ENCODE results near the gene ENO2.

Gene ENO2

DNA sequence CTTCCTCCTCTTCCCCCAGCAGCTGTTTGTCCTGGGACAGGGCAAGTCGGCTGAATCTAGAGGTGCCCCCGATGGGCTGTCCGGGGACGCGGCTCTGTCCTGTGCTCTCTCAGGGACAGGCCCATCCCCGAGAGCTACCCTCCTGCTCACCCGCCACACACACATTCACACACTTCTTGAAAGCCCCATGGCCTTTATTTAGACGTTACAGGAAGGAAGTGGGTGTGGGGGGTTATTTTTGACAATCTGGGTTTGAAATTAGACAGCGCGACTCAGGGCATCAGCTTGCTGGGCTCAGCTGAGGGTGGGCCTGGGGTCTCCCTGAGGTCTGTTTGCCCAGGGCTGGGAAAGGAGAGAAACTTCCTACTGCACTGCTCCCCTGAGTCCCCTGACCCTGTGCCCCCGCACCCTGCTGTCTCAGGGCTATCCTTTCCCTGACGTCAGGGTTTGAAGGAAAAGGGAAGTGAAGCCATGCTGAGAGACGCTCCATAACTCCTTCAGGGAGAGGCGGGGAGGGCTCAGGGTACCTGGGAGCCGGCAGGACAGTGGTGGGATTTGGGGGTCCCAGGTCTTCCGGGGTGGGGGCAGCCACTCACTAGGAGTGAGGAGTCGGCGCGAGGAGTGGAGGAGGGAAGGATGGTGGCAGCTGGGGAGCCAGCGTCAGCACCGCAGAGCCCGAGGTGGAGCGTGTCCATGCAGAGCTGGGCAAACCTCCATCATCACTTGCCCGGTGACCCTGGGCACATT lies 44.9 kb downstream of the ENO2 start:
- H3K9ac ChIP-seq (ENCODE audit: low read length), result no peak overlapping the region
- peak overlapping the region; percentile 11 for H3K4me3 ChIP-seq (ENCODE audit: low read length)
- H3K27ac ChIP-seq (ENCODE audit: low read depth, low read length), result no peak overlapping the region
- peaks cover 2% of the 10 kb centered on the region for H3K36me3 ChIP-seq (ENCODE audit: control insufficient read depth, insufficient read depth, low read length)
- peaks cover 12% of the 10 kb centered on the region for H3K4me1 ChIP-seq (ENCODE audit: control insufficient read depth, insufficient read depth, low read length)
- H3K27me3 ChIP-seq (ENCODE audit: control insufficient read depth, insufficient read depth, low read length), result no peaks in the 10 kb centered on the region

DNA sequence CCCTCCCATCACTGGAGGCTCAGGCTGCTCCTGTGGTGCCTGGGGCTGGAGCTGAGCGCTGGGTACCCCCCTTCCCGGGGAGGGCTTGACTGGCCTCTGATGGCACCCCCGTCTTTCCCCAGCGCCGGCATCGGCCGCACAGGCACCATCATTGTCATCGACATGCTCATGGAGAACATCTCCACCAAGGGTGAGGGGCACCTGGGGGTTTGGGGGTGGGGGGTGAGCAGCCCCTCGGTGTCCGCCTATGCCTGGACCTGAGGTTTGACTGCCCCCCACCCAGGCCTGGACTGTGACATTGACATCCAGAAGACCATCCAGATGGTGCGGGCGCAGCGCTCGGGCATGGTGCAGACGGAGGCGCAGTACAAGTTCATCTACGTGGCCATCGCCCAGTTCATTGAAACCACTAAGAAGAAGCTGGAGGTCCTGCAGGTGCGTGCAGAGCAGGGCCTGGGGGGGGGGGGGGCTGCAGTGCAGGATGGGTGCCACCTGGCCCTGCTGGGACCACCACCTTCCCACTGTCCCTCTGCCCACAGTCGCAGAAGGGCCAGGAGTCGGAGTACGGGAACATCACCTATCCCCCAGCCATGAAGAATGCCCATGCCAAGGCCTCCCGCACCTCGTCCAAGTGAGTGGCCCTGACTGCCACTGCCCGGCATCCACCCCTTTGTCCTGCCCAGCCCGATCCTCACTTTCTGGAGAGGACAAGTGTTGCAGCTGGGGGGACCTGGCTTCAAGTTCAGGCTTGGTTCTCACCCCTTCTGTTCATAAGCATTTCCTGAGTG lies 45.6 kb downstream of the ENO2 start:
- no peak overlapping the region for H3K27ac ChIP-seq (ENCODE audit: low read depth, low read length)
- peaks cover 2% of the 10 kb centered on the region for H3K36me3 ChIP-seq (ENCODE audit: control insufficient read depth, insufficient read depth, low read length)
- no peaks in the 10 kb centered on the region for H3K27me3 ChIP-seq (ENCODE audit: control insufficient read depth, insufficient read depth, low read length)
- H3K9ac ChIP-seq (ENCODE audit: low read length), result no peak overlapping the region
- H3K4me3 ChIP-seq (ENCODE audit: low read length), result no peak overlapping the region
- peaks cover 17% of the 10 kb centered on the region for H3K4me1 ChIP-seq (ENCODE audit: control insufficient read depth, insufficient read depth, low read length)

DNA sequence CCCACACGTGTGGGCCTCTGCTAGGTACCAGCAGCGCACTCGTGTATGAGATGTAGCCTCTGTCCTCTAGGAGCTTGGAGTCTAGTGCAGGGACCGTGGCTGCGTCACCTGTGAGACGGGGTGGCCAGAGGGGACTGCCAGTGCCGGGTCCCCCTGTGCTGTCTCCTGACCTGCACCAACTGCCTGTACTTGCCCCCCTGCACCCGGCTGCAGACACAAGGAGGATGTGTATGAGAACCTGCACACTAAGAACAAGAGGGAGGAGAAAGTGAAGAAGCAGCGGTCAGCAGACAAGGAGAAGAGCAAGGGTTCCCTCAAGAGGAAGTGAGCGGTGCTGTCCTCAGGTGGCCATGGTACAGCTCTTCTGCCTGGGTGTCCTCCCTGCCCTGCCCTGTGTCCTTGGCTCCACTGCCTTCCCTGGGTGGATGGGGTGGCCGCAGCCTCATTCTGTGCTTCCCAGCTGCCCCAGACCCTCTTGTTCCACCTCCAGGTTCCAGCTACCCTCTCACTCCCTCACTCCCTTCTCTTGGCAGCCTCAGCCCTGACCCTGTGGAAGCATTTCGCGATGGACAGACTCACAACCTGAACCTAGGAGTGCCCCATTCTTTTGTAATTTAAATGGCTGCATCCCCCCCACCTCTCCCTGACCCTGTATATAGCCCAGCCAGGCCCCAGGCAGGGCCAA lies 46.4 kb downstream of the ENO2 start:
- peaks cover 7% of the 10 kb centered on the region for H3K36me3 ChIP-seq (ENCODE audit: control insufficient read depth, insufficient read depth, low read length)
- H3K4me1 ChIP-seq (ENCODE audit: control insufficient read depth, insufficient read depth, low read length), result peaks cover 17% of the 10 kb centered on the region
- H3K9ac ChIP-seq (ENCODE audit: low read length), result peak overlapping the region; percentile 51
- peak overlapping the region; percentile 5 for H3K4me3 ChIP-seq (ENCODE audit: low read length)
- H3K27ac ChIP-seq (ENCODE audit: low read depth, low read length), result peak overlapping the region; percentile 76
- H3K27me3 ChIP-seq (ENCODE audit: control insufficient read depth, insufficient read depth, low read length), result no peaks in the 10 kb centered on the region

DNA sequence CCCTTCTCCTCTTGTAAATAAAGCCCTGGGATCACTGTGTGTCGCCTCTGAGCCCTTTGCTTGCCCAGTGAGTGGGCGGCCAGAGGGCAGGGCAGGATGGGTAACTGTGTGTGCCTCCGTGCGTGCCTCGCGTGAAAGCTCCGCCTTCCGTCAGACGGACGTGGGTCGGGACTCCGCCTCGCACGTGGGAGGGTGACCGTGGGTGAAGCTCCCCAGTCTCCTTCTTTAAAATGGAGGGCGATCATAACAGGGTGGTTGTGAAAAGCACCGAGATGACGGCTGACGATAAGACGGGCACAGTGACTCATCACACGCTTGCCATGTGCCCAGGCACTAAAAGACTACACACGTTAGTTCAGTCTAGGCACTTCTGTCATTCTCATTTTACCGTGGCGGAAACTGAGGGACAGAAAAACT lies 46.9 kb downstream of the ENO2 start:
- peak overlapping the region; percentile 51 for H3K9ac ChIP-seq (ENCODE audit: low read length)
- peaks cover 17% of the 10 kb centered on the region for H3K4me1 ChIP-seq (ENCODE audit: control insufficient read depth, insufficient read depth, low read length)
- peak overlapping the region; percentile 59 for H3K4me3 ChIP-seq (ENCODE audit: low read length)
- H3K27me3 ChIP-seq (ENCODE audit: control insufficient read depth, insufficient read depth, low read length), result no peaks in the 10 kb centered on the region
- peaks cover 9% of the 10 kb centered on the region for H3K36me3 ChIP-seq (ENCODE audit: control insufficient read depth, insufficient read depth, low read length)
- H3K27ac ChIP-seq (ENCODE audit: low read depth, low read length), result peak overlapping the region; percentile 76

DNA sequence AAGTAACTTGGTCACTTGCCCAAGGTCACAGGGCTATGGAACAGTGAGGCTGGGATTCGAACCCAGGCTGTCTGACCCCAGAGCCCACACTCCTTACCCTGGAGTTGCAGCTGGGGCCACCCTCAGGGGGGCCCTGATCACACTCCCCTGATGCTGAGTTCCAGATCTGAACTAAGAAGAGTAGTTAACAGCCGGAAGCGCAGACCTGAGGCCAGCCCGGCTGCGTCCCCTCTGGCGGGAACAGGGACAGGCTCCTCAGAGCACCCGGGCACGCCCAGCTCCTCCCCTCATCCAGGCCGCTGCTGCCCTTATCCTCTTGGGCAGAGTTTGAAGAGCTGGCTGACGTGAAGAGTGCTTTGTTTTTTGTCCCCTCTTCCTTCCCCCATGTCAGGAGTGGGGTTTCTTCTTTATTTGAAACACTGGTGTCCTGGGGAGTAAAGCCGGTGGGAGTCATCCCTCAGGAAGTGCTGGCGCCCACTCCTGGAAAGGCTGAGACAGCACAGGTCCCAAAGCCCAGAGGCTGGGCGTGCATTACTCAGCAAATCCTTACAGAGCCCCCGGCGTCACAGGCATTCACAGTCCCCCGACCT lies 47.4 kb downstream of the ENO2 start:
- Histone ChIP-seq H3K27ac (ENCODE audit: low read depth, low read length) (peak overlapping the region; percentile 76), H3K9ac (ENCODE audit: low read length) (peak overlapping the region; percentile 51), H3K27me3 (ENCODE audit: control insufficient read depth, insufficient read depth, low read length) (no peaks in the 10 kb centered on the region), H3K4me3 (ENCODE audit: low read length) (peak overlapping the region; percentile 59), H3K36me3 (ENCODE audit: control insufficient read depth, insufficient read depth, low read length) (peaks cover 10% of the 10 kb centered on the region), H3K4me1 (ENCODE audit: control insufficient read depth, insufficient read depth, low read length) (peaks cover 17% of the 10 kb centered on the region)

DNA sequence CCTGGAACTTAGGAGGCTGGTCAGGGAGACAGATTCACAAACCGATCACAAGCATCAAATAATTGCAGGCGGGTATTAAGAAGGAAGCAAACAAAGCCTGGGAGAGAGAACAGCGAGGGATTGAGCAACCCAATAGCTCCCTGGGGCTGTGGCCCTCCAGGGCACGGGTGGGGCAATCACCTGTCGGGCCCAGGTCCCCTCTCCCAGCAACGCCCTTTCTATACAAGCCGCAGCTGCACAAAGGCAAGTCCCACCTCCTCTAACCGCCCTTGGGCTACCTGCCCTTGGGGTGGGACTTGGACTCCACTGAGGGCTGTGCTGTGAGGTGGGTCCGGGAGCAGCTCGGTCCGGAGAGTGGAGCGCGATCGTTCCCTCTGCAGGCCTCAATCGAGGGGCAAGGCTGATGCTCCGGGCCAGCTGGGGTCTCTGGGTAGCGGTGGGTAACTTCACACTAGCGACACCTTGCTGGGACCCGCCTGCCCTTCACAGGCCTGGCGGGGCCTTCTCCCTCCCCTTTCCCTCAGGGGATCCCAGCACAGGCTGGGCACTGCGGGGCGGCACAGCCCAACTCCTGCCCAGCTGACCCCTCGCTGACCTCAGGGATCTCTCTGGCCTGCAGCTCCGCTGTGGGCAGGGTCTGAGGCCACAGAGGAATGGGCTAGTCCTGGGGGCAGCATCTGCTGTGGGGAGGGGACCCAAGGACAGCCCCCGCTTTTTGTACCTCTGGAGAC lies 48.1 kb downstream of the ENO2 start:
- peak overlapping the region; percentile 51 for H3K9ac ChIP-seq (ENCODE audit: low read length)
- H3K4me1 ChIP-seq (ENCODE audit: control insufficient read depth, insufficient read depth, low read length), result peaks cover 17% of the 10 kb centered on the region
- H3K27me3 ChIP-seq (ENCODE audit: control insufficient read depth, insufficient read depth, low read length), result no peaks in the 10 kb centered on the region
- peak overlapping the region; percentile 59 for H3K4me3 ChIP-seq (ENCODE audit: low read length)
- H3K36me3 ChIP-seq (ENCODE audit: control insufficient read depth, insufficient read depth, low read length), result peaks cover 16% of the 10 kb centered on the region
- peak overlapping the region; percentile 76 for H3K27ac ChIP-seq (ENCODE audit: low read depth, low read length)

DNA sequence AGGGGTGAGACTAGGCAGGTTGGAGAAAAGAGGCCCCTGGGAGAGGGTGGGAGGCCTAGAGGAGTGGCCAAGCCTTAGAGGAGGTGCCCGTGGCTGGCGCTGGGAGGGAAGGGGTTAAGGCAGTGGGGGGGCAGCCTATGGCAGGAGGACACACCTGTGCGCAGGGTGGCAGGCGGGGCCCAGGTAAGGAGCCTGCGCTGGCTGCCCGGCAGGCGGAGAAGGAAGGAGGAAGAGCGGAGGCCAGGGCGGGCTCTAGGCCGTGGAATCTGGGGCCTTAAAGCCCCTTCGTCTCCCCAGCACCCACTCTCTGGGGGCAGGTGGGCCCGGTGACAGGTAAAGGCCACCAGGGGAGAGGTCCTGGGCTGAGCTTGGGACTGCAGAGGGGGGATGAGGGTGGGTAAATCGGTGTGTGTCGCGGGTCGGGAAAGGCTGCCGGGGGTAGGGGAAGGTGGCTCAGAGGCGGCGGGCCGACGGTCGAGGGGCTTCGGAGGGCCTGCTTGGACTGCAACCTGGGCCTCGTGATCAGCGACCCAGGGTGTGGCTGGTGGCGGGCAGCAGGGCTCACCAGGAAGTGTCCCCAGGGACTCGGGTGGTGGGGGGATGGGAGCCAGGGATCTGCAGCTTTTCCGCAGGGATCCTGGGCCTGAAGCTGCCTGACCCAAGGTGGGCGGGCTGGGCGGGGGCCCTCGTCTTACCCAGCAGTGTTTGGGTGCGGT lies 48.8 kb downstream of the ENO2 start:
- H3K27ac ChIP-seq (ENCODE audit: low read depth, low read length), result peak overlapping the region; percentile 76
- peak overlapping the region; percentile 59 for H3K4me3 ChIP-seq (ENCODE audit: low read length)
- H3K4me1 ChIP-seq (ENCODE audit: control insufficient read depth, insufficient read depth, low read length), result peaks cover 17% of the 10 kb centered on the region

DNA sequence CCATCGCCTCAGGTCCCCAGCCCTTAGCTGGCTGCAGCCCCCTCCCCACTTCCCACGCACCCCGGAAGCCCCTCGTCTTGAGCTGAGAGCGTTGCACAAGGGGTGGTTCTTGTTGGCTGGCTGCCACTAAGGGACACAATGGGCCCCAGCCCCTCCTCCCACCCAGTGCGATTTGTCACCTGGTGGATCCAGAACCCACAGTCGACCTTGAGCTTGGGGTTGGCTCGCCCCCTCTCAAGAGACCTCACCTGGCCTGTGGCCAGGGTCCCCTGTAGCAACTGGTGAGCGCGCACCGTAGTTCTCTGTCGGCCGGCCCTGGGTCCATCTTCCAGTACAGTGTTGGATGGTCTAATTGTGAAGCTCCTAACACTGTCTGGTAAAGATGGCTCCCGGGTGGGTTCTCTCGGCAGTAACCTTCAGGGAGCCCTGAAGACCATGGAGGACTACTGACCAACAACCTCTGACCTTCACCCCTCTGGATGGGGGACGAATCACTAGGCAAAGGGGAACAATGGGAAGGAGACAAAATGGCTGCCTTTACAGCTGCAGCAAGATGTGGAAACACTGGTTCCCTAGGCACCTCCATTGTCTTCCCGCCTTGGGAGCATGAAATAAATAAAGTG lies 49.5 kb downstream of the ENO2 start:
- peak overlapping the region; percentile 57 for H3K4me3 ChIP-seq (ENCODE audit: low read length)
- H3K9ac ChIP-seq (ENCODE audit: low read length), result peak overlapping the region; percentile 6
- no peak overlapping the region for H3K27ac ChIP-seq (ENCODE audit: low read depth, low read length)
- peaks cover 29% of the 10 kb centered on the region for H3K36me3 ChIP-seq (ENCODE audit: control insufficient read depth, insufficient read depth, low read length)
- no peaks in the 10 kb centered on the region for H3K27me3 ChIP-seq (ENCODE audit: control insufficient read depth, insufficient read depth, low read length)
- H3K4me1 ChIP-seq (ENCODE audit: control insufficient read depth, insufficient read depth, low read length), result peaks cover 17% of the 10 kb centered on the region

More for the DNA sequence above, 48.8 kb downstream of the ENO2 start:
- peak overlapping the region; percentile 51 for H3K9ac ChIP-seq (ENCODE audit: low read length)
- no peaks in the 10 kb centered on the region for H3K27me3 ChIP-seq (ENCODE audit: control insufficient read depth, insufficient read depth, low read length)
- H3K36me3 ChIP-seq (ENCODE audit: control insufficient read depth, insufficient read depth, low read length), result peaks cover 24% of the 10 kb centered on the region

DNA sequence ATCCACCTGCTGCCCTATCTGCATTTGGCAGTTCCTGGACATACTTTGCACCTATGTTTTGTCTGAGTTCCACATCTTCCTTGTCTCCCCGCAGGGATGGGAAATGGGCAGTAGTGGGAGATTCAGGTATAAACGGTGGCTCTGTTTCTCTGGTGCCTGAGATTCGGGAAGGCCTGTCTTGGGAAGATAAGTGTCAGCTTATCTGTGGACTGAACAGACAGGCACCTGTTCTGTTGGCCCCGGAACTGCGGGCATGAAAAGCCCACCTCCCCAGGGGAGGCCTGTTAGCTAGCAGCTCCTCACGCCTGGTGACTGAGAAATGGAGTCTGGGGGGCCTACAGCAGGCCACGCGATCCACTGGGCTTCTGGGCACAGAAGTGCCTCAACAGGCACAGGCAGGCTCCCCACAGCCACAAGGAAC lies 50.2 kb downstream of the ENO2 start:
- Histone ChIP-seq H3K27ac (ENCODE audit: low read depth, low read length) (peak overlapping the region; percentile 78), H3K36me3 (ENCODE audit: control insufficient read depth, insufficient read depth, low read length) (peaks cover 29% of the 10 kb centered on the region), H3K4me1 (ENCODE audit: control insufficient read depth, insufficient read depth, low read length) (peaks cover 22% of the 10 kb centered on the region), H3K9ac (ENCODE audit: low read length) (peak overlapping the region; percentile 16), H3K27me3 (ENCODE audit: control insufficient read depth, insufficient read depth, low read length) (no peaks in the 10 kb centered on the region), H3K4me3 (ENCODE audit: low read length) (peak overlapping the region; percentile 25)

DNA sequence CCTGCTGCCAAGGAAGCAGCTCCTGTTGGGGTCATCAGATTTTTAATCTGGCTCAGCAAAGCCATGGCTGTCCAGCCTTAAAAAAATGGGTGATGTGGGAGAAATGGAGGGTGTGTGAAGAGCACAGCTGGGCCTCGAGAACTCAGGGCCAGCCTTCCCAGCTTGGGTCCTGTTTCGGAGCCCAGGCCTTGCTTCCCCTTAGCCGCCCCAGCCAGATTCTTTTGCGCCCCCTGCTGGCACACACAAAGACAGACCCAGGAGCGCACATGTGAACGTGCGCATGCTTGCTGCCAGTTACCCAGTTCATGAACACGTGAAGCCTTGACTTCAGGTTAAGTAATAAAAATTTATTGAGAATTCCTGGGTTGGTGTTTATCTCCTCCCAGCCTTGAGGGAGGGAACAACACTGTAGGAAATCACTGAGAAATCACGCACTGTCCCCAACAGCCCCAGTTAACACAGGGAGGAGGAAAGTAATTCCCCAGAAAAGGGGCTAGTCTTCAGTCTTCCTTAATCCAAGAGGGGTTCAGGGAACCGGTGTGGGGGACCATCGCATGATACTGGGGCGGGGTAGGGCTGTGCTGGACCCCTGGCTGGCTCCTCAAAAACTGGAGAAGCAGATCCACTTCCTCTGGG lies 50.8 kb downstream of the ENO2 start:
- H3K9ac ChIP-seq (ENCODE audit: low read length), result peak overlapping the region; percentile 16
- H3K4me1 ChIP-seq (ENCODE audit: control insufficient read depth, insufficient read depth, low read length), result peaks cover 26% of the 10 kb centered on the region
- H3K27ac ChIP-seq (ENCODE audit: low read depth, low read length), result peak overlapping the region; percentile 78
- peaks cover 29% of the 10 kb centered on the region for H3K36me3 ChIP-seq (ENCODE audit: control insufficient read depth, insufficient read depth, low read length)
- peak overlapping the region; percentile 25 for H3K4me3 ChIP-seq (ENCODE audit: low read length)
- H3K27me3 ChIP-seq (ENCODE audit: control insufficient read depth, insufficient read depth, low read length), result no peaks in the 10 kb centered on the region
